Peyer's patch (tissue), 4 donors: ENCODE results near the gene SPECC1L.

Source experiments
- CTCF ChIP-seq, 6 experiments: fragments of 450-650 bp in 4 of 6; fragments of 200-600 bp in 2 of 6; sonication (generic) in 1 of 6; IDR thresholded peaks; one replicate each; pipeline ENCODE4 v1.5.1; 2017 to 2019; ENCODE audit warnings: antibody characterized with exemption in 6 of 6, mild to moderate bottlenecking in 3 of 6, moderate library complexity in 1 of 6
- POLR2A ChIP-seq, 2 donors: fragments of 450-650 bp; IDR thresholded peaks; one replicate each; pipeline ENCODE4 v1.5.1; 2017; ENCODE audit warnings: antibody characterized with exemption in 2 of 2, mild to moderate bottlenecking in 2 of 2, moderate library complexity in 2 of 2

- TF ChIP-seq CTCF (IDR thresholded peaks at IDR 0.05) (no peak), POLR2A (IDR thresholded peaks at IDR 0.05) (no peak)
Observed at GRCh38 chr22:24459911-24460310, 189.3 kb downstream of the SPECC1L start.
